CD14-positive monocyte (primary cell): ENCODE data around the gene MYO1E. TPM values are rescaled to one million over a fixed set of nuclear protein-coding genes. Genes with fewer than 3 reads are reported as not detected.

Source experiments
- DNase-seq, 3 donors: peaks; one replicate each; pipeline ENCODE4 v3.0.0-alpha.2; 2011 to 2022
- H2AFZ ChIP-seq: 2 replicates; pipeline ENCODE4 v1.6.0; 2012; ENCODE audit warnings: mild to moderate bottlenecking, low read depth, low read length, inconsistent platforms; ENCODE audit not compliant: insufficient read depth, poor library complexity, severe bottlenecking
- H3K27ac ChIP-seq, 2 donors: 1 replicate in 1 of 2; 2 replicates in 1 of 2; pipeline ENCODE4 v1.5.1; 2012 to 2013; ENCODE audit warnings: low read length in 2 of 2, control low read depth in 1 of 2, inconsistent platforms in 1 of 2, low read depth in 1 of 2, mild to moderate bottlenecking in 1 of 2
- H3K27me3 ChIP-seq, 2 donors: one replicate each; pipeline versions ENCODE4 v1.6.0 to v1.6.1; 2011 to 2013; ENCODE audit warnings: low read length in 2 of 2; ENCODE audit not compliant: control insufficient read depth in 2 of 2, insufficient read depth in 2 of 2
- H3K36me3 ChIP-seq, 2 donors: replicated peaks in 1 of 2; 1 replicate in 1 of 2; 2 replicates in 1 of 2; pipeline versions ENCODE4 v1.5.1 to v1.6.1; 2012 to 2013; ENCODE audit warnings: low read length in 2 of 2, control low read depth in 1 of 2, inconsistent platforms in 1 of 2, mild to moderate bottlenecking in 1 of 2; ENCODE audit not compliant: insufficient read depth in 2 of 2, control insufficient read depth in 1 of 2
- H3K4me1 ChIP-seq, 2 donors: 1 replicate in 1 of 2; 2 replicates in 1 of 2; pipeline versions ENCODE4 v1.5.1 to v1.6.1; 2012 to 2013; ENCODE audit warnings: low read length in 2 of 2, control low read depth in 1 of 2, inconsistent platforms in 1 of 2, mild to moderate bottlenecking in 1 of 2, moderate library complexity in 1 of 2; ENCODE audit not compliant: insufficient read depth in 2 of 2, control insufficient read depth in 1 of 2
- H3K4me2 ChIP-seq: replicated peaks from 2 replicates; pipeline ENCODE3; 2012; ENCODE audit warnings: low read length, moderate library complexity, mild to moderate bottlenecking; ENCODE audit not compliant: poor library complexity, severe bottlenecking; ENCODE audit errors: extremely low read depth
- H3K4me3 ChIP-seq, 3 experiments: fragments of 200-600 bp in 1 of 3; sonication (generic) in 1 of 3; replicated peaks in 1 of 3; 1 replicate in 2 of 3; 2 replicates in 1 of 3; pipeline ENCODE4 v1.5.1; 2011 to 2013; ENCODE audit warnings: low read length in 3 of 3, mild to moderate bottlenecking in 3 of 3, control low read depth in 2 of 3, low read depth in 2 of 3, inconsistent platforms in 1 of 3, moderate library complexity in 1 of 3
- H3K79me2 ChIP-seq: 2 replicates; pipeline ENCODE4 v1.6.0; 2012; ENCODE audit warnings: mild to moderate bottlenecking, control low read depth, inconsistent platforms, low read length, moderate library complexity; ENCODE audit not compliant: insufficient read depth
- H3K9ac ChIP-seq: 2 replicates; pipeline ENCODE4 v1.6.0; 2017; ENCODE audit warnings: low read length, mild to moderate bottlenecking; ENCODE audit not compliant: insufficient read depth, poor library complexity, severe bottlenecking
- H3K9me3 ChIP-seq, 2 donors: replicated peaks in 1 of 2; 1 replicate in 1 of 2; 2 replicates in 1 of 2; pipeline versions ENCODE4 v1.5.1 to v1.6.1; 2012 to 2013; ENCODE audit warnings: low read length in 2 of 2, control low read depth in 1 of 2; ENCODE audit not compliant: control insufficient read depth in 1 of 2, insufficient read depth in 1 of 2
- H4K20me1 ChIP-seq: 2 replicates; pipeline ENCODE4 v1.6.0; 2012; ENCODE audit warnings: mild to moderate bottlenecking, low read length, control low read depth, moderate library complexity; ENCODE audit not compliant: insufficient read depth
- H3K27ac Mint-ChIP-seq, 7 donors: one replicate each; pipeline ENCODE4 v1.8.0; 2020; ENCODE audit warnings: mild to moderate bottlenecking in 7 of 7, mixed read lengths in 7 of 7, moderate library complexity in 6 of 7, inconsistent platforms in 2 of 7
- H3K27me3 Mint-ChIP-seq, 3 donors: one replicate each; pipeline ENCODE4 v1.8.0; 2021 to 2022; ENCODE audit warnings: low read depth in 3 of 3, mild to moderate bottlenecking in 3 of 3, mixed read lengths in 3 of 3, moderate library complexity in 3 of 3, inconsistent platforms in 1 of 3
- H3K36me3 Mint-ChIP-seq, 2 donors: one replicate each; pipeline ENCODE4 v1.8.0; 2020; ENCODE audit warnings: mixed read lengths in 2 of 2, inconsistent platforms in 1 of 2, mild to moderate bottlenecking in 1 of 2
- H3K4me1 Mint-ChIP-seq: one replicate; pipeline ENCODE4 v1.8.0; 2020; ENCODE audit warnings: mild to moderate bottlenecking, mixed read lengths
- H3K4me3 Mint-ChIP-seq, 2 donors: one replicate each; pipeline ENCODE4 v1.8.0; 2020; ENCODE audit warnings: mild to moderate bottlenecking in 2 of 2, mixed read lengths in 2 of 2, moderate library complexity in 1 of 2
- H3K9me3 Mint-ChIP-seq, 7 donors: one replicate each; pipeline ENCODE4 v1.8.0; 2020 to 2022; ENCODE audit warnings: mixed read lengths in 7 of 7, mild to moderate bottlenecking in 6 of 7, moderate library complexity in 6 of 7, inconsistent platforms in 2 of 7
- WGBS: methylation state at CpG from one replicate; pipeline ENCODE4 v1.1.5; 2013; ENCODE audit warnings: missing lambda C conversion rate; ENCODE audit not compliant: insufficient coverage; 5-methylcytosine and 5-hydroxymethylcytosine counted together
- intact Hi-C, 2 donors: fragments of 100-400 bp; cut with micrococcal nuclease; formaldehyde crosslinking; loops; one replicate each; pipeline versions ENCODE4 v1.15.0 to v1.15.1; 2023
- polyA plus RNA-seq, 3 donors: library from polyadenylated mRNA; depleted of rRNA in 1 of 3; unstranded in 2 of 3; stranded (reverse) in 1 of 3; fragments of 300-500 nt in 2 of 3; fragments of >200 nt in 1 of 3; fragmentation: Illumina TruSeq in 2 of 3; gene quantifications; 1 replicate in 2 of 3; 2 replicates in 1 of 3; pipeline ENCODE4 v1.2.3, GENCODE V29; 2012 to 2021
- TF ChIP-seq, protein P1 (sequence below): fragments of 200-600 bp; IDR thresholded peaks from one replicate; pipeline ENCODE4 v1.8.0; 2022; ENCODE audit warnings: antibody characterized with exemption, mild to moderate bottlenecking

The MYO1E gene
- polyA plus RNA-seq, 3 donors = 5.5 to 16.2 (median 6.2) TPM

GRCh38 chr15:59335207-59335786 is 37.4 kb downstream of the MYO1E start:
- H3K9ac ChIP-seq = no peak overlapping the region
- H3K36me3 ChIP-seq = no peaks in the 10 kb centered on the region
- H4K20me1 ChIP-seq = peaks cover 15% of the 10 kb centered on the region
- TF ChIP-seq, protein P1, sequence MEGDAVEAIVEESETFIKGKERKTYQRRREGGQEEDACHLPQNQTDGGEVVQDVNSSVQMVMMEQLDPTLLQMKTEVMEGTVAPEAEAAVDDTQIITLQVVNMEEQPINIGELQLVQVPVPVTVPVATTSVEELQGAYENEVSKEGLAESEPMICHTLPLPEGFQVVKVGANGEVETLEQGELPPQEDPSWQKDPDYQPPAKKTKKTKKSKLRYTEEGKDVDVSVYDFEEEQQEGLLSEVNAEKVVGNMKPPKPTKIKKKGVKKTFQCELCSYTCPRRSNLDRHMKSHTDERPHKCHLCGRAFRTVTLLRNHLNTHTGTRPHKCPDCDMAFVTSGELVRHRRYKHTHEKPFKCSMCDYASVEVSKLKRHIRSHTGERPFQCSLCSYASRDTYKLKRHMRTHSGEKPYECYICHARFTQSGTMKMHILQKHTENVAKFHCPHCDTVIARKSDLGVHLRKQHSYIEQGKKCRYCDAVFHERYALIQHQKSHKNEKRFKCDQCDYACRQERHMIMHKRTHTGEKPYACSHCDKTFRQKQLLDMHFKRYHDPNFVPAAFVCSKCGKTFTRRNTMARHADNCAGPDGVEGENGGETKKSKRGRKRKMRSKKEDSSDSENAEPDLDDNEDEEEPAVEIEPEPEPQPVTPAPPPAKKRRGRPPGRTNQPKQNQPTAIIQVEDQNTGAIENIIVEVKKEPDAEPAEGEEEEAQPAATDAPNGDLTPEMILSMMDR = no peak
- peaks cover 0 to 8% of the 10 kb centered on the region in 2 donors for H3K4me1 ChIP-seq
- no peaks in the 10 kb centered on the region for H3K9me3 ChIP-seq
- WGBS = 98% methylated on average over 5 of the region's 10 CpGs
- Mint-ChIP-seq H3K9me3 (no peaks in the 10 kb centered on the region), H3K4me1 (peaks cover 8% of the 10 kb centered on the region), H3K27me3 (peaks cover 0 to 2% (median 1%) of the 10 kb centered on the region in 3 donors), H3K36me3 (no peaks in the 10 kb centered on the region), H3K27ac (no peak overlapping the region), H3K4me3 (no peak overlapping the region)
- H3K79me2 ChIP-seq = no peaks in the 10 kb centered on the region
- no peak overlapping the region for H3K4me3 ChIP-seq
- H2AFZ ChIP-seq = no peak overlapping the region
- H3K27ac ChIP-seq = no peak overlapping the region
- DNase-seq = no peak
- intact Hi-C loops = no loop called here
- H3K27me3 ChIP-seq = no peaks in the 10 kb centered on the region
- H3K4me2 ChIP-seq = no peak overlapping the region

DNA sequence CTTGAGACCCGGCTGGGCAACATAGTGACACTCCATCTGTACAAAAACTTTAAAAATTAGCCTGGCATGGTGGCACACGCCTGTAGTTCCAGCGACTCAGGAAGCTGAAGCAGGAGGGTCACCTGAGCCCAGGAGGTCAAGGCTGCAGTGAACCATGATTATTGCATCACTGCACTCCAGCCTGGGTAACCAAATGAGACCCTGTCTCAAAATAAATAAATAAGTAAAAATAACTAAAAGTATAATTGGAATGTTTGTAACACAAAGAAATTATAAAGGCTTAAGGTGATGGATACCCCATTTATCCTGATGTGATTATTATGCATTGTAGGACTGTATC is 38.6 kb downstream of the MYO1E start:
- Histone ChIP-seq H3K9me3 (no peaks in the 10 kb centered on the region), H3K79me2 (no peaks in the 10 kb centered on the region), H3K36me3 (no peaks in the 10 kb centered on the region), H4K20me1 (peaks cover 18% of the 10 kb centered on the region), H3K27me3 (no peaks in the 10 kb centered on the region), H2AFZ (no peak overlapping the region), H3K9ac (no peak overlapping the region), H3K4me3 (no peak overlapping the region), H3K4me2 (no peak overlapping the region), H3K27ac (no peak overlapping the region), H3K4me1 (peaks cover 6 to 15% of the 10 kb centered on the region in 2 donors)
- WGBS = 95% methylated on average over 3 of the region's 3 CpGs
- H3K9me3 Mint-ChIP-seq = no peaks in the 10 kb centered on the region
- H3K27me3 Mint-ChIP-seq = peaks cover 0 to 2% (median 1%) of the 10 kb centered on the region in 3 donors
- H3K36me3 Mint-ChIP-seq = no peaks in the 10 kb centered on the region
- DNase-seq = no peak
- TF ChIP-seq, protein P1 = no peak
- H3K27ac Mint-ChIP-seq = no peak overlapping the region
- H3K4me3 Mint-ChIP-seq = no peak overlapping the region
- peaks cover 15% of the 10 kb centered on the region for H3K4me1 Mint-ChIP-seq
- intact Hi-C loops = no loop called here
